Umbilical cord (tissue), 2 donors: ENCODE measurements around the gene MYO5B. TPM values are rescaled to one million over a fixed set of nuclear protein-coding genes. Genes with fewer than 3 reads are reported as not detected.

ENCODE experiments used
- DNase-seq: peaks from one replicate; pipeline ENCODE4 v3.0.0-alpha.2; 2015; ENCODE audit warnings: low spot score
- total RNA-seq: library from RNA; depleted of rRNA; stranded (reverse); fragments of >200 nt; gene quantifications from one replicate; pipeline ENCODE4 v1.2.3, GENCODE V29; 2014; ENCODE audit warnings: low replicate concordance; ENCODE audit not compliant: insufficient read depth

The MYO5B gene
- total RNA-seq, 1 donor from 2014 or later, result 7.0 TPM

DNA sequence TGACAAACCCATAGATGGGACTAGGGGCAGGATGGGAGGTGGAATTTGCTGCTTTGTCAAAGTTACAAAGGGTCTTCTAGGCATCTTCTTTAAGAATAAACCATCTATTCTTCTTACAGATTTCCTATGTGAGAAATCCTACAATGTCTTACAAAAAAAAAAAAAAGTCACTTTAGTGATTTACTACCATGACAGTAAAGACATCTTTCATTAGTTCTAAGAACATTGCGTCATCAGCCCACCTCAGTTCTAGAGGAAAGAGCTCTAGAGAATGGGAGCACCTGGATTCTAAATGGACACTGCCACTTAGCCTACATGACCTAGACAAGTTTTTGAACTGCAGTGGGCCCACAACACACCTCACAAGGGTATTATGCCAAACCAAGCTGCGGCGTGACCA is 172.0 kb downstream of the MYO5B start:
- no peak for DNase-seq

DNA sequence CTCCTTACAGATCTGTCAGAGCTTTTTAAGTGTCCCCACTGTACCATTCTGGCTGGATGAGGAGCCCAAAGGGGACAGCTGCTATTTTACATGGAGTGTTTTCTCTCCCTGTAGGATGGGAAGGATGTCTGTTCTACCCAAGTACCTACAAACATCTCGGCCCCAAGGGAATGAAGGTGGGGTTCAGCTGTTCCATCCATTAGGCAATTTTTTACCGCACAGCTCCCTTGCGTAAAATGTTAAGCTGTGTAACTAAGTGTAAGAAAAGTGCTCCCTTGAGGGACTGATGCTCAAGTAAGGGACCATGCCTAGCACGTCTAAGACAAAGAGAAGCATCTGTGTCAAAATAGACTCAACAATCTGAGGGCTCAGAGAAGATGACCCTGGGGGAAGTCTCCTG is 180.3 kb downstream of the MYO5B start:
- no peak for DNase-seq

- DNase-seq, result no peak
These were observed 181.4 kb downstream of the MYO5B start for GRCh38 chr18:50013363-50014138.

GRCh38 chr18:50011813-50012435 is 183.0 kb downstream of the MYO5B start:
- peak; percentile 51 for DNase-seq

DNA sequence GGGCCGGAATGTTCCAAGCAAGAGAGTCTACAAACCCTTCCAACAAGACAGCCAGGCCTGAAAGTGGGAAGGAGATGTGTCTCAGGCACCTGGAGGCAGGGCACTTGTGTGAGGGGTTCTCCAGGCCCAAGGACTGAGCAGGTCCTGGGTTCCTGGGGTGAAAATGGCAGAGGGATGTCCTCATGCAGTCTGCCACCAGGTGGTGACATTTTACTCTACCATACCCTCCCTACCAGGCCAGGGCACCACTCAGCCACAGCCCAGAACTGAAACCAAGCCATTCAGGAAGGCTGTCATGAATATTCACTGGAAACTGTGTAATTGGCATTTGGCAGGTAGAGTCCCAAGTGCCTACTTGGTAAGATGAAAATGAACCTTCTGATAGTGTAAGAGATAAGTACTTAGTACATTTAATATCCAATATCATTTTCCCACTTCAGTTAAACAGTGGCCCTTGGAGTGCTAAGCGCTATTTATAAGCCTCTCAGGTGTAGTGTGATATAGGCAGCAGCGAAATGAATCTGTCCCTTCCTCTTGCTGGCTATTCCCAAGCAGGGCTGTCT is 185.1 kb downstream of the MYO5B start:
- DNase-seq, result no peak

DNA sequence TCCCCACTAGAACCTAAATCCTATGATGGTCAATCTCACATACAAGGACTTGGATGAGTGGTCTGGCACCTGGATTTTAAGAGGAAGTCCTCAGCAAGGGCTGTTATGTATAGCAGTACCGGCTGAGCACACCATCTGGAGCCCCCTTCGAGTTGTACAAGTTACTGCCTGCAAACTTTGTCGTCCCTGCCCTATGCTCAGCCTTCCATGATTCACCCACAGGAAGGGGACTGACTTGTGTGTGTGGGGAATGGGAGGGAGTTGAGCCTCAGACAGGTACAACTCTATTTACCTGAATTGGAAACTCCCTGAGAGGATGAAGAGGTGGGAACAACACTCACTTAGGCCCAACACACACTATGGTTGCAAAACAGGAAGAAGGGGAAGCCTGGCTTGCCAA is 186.6 kb downstream of the MYO5B start:
- no peak for DNase-seq

DNA sequence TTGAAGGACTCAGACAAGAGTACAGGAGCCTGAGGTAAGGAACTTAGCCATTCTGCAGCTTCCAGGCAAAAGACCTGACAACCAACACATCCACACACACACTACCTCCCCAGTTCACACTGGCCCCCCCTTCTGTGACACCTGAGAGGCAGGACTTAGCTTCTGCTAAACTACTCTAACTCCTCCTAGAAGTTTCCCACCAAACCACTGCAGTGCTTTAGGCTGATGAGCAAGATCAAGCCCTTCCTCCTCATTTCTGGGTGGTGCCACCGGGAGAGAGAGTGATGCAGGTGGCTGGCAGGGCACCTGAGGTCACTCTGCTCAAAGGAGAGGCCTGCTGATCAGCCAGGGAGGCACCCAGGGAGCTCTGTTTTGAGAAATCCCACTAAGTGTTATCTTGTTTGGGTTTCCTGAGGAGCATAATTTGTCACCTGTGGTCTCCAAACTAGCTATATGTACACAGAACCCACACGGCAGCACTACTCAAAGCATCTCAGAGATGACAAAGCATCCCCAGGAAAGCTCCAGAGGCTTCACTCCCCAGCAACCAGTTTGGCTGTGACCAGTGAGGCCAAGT is 188.4 kb downstream of the MYO5B start:
- no peak for DNase-seq

GRCh38 chr18:50004013-50004412 is 190.9 kb downstream of the MYO5B start:
- no peak for DNase-seq

- no peak for DNase-seq
These were observed 192.2 kb downstream of the MYO5B start for GRCh38 chr18:50002781-50003180.

- no peak for DNase-seq
These were observed 194.7 kb downstream of the MYO5B start for GRCh38 chr18:50000227-50000626.

DNA sequence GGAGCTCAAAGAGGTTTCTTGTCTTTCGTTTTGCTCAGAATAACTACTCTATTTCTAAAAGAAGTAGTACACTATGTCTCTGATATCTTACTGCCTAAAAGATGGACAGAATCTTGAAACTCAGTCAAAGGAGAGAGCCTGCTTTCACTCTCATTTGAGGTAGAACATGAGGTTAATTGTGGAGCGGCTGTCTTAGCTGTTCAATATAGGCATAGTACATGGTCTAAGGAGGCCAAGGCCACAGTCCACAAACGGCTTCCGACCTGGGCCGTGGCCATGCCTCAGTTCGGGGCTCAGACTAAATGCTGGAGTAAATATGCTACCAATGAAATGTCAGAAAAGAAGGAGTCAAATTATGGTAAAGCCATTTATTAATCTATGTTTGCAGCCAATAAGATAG is 195.8 kb downstream of the MYO5B start:
- DNase-seq, result no peak

GRCh38 chr18:49997558-49997957 is 197.4 kb downstream of the MYO5B start:
- DNase-seq, result no peak

GRCh38 chr18:49994410-49994809 is 200.5 kb downstream of the MYO5B start:
- DNase-seq, result no peak

- DNase-seq, result no peak
These were observed 201.6 kb downstream of the MYO5B start for GRCh38 chr18:49993299-49993698.

GRCh38 chr18:49988733-49989132 is 206.2 kb downstream of the MYO5B start:
- DNase-seq, result no peak

GRCh38 chr18:49988101-49988500 is 206.8 kb downstream of the MYO5B start:
- no peak for DNase-seq

DNA sequence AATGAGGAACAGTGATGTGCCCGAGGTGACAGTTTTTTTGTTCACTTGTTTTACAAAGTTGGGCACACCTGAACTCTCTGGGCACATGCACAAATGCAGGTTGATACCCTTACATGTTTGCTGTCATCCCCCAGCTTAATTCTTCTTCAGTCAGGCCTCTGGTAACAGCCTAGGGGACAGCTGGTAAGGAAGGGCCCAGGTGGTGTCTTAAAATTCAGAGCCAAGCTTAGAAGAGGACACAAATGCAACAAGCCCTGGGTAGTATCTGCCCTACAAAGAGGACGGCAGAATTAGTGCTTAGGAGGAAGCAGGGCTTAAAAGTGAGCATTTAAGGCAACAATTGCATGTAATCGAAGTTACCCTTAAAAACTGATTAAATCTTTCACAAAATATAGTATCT is 209.7 kb downstream of the MYO5B start:
- no peak for DNase-seq

GRCh38 chr18:49980896-49981295 is 214.1 kb downstream of the MYO5B start:
- no peak for DNase-seq

DNA sequence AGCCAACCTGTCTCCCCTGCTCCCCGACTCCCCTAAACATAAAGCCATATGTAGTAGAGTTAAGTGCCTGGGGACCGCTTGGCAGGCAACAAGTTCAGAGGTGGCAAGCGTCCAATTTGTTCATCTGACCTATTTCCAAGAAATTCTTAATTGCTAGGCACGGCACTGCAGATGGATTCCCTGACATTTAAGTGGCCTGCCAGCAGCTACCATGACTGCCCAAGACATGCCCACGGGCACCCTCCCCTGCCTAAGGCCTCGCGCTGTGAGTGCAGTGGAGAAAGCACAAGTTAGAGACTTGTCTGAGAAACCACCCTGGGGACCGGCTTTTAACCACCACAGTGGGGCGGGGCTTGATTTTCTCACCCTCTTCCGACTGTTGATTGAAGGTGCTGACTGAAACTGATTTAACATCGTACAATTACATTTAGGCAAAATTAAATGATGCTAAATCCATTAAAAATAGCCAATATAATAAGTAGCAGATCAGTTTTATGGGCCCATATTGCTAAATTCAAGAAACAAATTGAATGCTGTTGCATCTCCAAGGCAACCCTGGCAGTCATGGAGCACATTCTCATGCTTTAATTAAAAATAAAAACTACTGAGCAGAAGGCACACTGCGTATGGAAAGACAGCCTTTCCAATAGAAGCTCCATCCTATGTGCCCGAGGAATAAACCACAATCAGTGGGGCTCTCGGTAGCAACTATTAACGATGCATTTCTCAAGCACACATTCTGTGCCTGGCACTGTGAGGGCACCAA is 218.0 kb downstream of the MYO5B start:
- DNase-seq, result no peak

DNA sequence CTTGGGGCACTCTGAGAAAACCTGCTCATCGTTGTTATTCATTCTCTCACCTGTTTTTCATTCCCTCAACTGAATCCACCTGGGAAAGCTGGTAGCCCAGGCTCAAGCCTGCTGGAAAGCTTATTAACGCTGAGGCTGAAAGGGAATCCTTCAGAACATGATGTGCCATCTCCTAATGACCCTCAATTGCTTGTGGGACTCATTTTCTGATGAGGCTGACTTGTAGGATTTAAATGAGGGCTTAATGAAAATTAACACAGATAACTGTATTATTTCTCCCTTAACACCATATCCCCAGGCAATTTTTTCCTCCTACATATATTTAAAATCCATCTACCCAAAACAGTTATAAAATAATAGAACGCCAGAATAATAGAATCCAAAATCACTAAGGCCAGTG is 218.9 kb downstream of the MYO5B start:
- DNase-seq, result no peak

DNA sequence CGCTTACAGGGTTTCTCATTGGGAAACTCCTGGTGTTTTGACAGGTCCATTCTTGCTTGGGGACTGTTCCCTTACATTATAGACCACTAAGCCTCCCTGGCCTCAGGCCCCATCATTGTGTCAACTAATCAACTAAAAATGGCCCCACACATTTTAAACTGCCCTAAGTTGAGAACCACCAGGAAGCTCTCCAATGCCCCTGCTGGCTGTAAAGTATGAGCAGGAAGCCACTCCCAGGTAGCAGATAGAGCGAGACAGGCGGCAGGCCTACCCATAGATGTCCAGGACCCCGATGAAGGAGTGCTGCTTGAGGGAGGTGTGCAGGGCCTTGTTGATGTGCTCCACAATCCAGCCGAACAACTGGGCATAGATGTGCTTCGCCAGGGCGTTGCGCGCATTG is 220.9 kb downstream of the MYO5B start:
- no peak for DNase-seq

DNA sequence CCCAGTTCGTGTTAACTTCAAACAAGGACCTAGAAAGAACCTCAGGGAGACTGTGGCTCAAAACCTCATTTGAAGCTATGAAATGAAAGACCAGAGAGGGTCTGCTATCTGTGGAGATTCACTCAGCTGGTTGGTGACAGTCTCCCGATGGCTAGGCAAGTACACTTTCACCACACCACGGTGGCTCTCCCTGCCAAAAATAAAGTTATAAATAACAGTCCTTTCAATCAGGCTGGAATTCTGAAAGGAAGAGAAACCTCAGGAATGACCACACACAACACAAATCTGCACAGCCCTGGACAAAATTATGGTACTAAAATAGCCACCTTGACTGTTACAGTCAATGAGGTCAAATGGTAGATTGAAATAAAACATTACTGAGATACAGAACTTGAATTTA is 221.4 kb downstream of the MYO5B start:
- no peak for DNase-seq
